Skin epidermis (tissue), 12 donors: ENCODE measurements around the gene ANO2.
"Not testable (repeated sequence)": the region's sequence is repeated elsewhere in the genome, so short reads cannot be mapped to it uniquely, and the experiment has no call there.

Experiments
- H3K27ac ChIP-seq, 21 experiments: fragments of 200-600 bp; sonication (generic) in 11 of 21; one replicate each; pipeline ENCODE4 v1.5.0; 2020; ENCODE audit warnings: mild to moderate bottlenecking in 3 of 21, inconsistent platforms in 2 of 21, moderate library complexity in 2 of 21
- H3K4me3 ChIP-seq, 7 experiments: fragments of 200-600 bp; sonication (generic) in 2 of 7; one replicate each; pipeline ENCODE4 v1.5.0; 2020; ENCODE audit warnings: inconsistent platforms in 2 of 7, mild to moderate bottlenecking in 2 of 7, moderate library complexity in 1 of 7

The ANO2 gene

DNA sequence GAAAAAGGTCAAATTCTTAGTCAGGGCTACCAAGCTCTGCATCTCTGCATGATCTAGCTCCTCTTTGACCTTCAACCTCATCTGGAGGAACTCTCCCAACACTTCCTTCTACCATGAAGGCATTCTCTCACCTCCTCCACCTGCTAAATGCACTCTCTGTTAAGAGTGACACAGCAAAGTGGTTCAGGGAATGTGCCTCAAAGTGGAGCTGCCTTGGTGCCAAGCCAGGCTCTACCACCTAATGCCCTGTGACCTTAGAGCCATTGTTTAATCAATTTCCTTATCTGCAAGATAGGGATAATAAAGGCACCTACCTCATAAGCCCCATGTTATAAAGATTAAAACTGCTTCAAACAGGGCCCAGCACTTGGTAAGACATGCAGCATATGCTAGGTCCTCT, 236.7 kb downstream of the ANO2 start:
- no peak overlapping the region for H3K4me3 ChIP-seq
- no peak overlapping the region for H3K27ac ChIP-seq

DNA sequence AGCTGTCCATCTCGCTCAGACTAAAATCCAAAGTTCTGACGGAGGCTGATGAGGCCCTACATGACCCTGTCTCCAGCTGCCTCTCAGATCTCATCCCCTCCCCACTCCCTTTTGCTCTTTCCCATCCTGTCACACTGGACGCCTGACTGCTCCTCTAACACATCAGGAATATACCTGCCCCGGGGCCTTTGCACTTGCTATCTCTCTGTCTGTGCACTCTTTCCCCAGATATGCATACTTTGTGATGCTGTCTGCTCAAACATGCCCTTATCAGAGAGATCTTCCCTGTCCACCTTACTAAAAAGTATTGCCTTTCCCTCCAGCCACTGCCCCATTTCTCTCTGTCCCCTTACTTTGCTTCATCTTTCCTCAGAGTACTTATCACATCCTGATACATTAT, 238.8 kb downstream of the ANO2 start:
- Histone ChIP-seq H3K4me3 (no peak overlapping the region), H3K27ac (no peak overlapping the region)

DNA sequence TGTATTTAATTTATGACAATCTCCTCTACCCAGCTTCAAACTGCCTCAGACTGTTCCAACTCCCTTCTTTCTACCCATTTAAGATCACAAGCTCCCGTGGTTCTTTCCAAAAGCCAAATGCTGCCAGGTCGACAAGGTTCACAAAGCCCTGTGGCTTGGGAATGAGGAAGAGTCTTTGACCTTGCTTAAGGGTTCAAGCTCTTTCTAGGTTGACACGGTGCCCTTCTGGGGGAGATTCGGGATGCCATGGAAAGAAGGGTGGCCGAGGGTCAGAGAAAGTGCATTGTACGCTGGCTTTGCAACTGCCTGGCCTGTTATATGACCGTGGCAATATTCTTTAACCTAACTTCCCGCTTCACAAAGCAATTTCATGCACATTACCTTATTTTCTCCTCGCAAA, 239.3 kb downstream of the ANO2 start:
- no peak overlapping the region for H3K27ac ChIP-seq
- no peak overlapping the region for H3K4me3 ChIP-seq

DNA sequence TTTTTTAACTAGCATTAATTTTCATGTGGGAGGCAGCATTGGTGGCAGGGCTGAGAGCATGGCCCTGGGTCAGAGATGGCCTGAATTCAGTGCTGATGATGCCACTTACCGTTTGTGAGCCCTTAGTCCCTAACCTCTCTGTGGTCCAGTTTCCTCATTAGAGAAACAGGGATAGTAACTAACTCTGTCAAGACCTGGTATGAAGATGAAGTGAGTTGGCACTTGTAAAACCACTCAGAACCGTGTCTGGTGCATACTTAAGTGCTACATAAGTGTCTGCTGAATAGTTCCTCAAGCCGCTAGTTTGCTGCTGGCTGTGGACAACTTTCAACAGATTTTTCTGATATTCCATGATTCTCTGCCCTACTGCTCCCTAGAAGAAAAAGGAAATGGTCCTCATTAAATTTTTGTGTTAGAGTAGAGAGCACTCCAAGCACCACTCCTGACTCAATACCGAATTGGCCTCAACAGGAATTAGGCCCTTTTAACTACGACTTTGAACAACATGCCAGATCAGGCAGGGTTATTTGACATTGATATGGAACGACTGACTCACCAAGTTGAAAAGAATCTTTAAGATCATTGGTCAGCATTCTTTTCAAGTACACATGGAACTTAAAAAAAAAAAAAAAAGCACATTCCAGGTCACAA, 250.2 kb downstream of the ANO2 start:
- no peak overlapping the region for H3K27ac ChIP-seq
- no peak overlapping the region for H3K4me3 ChIP-seq

DNA sequence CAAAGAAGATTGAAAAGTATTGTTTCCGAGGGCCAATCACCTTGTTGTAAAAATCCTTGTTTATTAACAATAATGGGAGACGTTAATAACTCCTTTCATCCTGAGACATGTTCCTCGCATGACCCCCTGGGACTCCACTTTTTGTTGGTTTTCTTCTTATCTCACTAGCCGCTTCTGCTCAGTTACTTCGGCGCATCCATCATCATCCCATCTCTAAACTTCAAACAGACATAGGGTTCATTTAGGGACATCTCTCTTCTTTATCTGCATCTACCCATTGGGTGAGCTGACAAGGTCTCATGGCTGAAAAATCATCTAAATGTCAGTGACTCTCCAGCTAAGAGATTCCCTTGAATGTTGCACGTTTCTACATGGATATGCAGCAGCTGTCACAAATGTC, 252.2 kb downstream of the ANO2 start:
- no peak overlapping the region for H3K27ac ChIP-seq

DNA sequence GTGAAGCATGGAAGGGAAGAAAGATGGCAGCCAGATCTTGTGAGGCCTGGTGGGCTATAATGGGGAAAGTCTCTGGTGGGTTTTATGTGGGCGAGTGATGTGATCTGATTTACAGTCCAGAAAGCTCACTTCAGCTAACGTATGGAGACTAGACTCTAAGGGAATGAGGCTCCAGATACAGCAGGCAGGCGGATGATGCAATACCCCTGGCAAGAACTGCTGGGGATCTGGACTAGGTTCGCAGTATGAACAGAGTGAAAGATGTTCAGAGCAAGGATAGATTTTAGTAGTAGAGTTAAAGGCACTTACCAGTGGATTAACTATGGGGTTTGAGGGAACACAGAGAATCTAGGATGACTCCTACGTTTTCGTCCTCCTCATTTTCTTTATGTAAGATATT, 253.1 kb downstream of the ANO2 start:
- Histone ChIP-seq H3K27ac (no peak overlapping the region), H3K4me3 (no peak overlapping the region)

More for the DNA sequence above, 252.2 kb downstream of the ANO2 start:
- H3K4me3 ChIP-seq: no peak overlapping the region

DNA sequence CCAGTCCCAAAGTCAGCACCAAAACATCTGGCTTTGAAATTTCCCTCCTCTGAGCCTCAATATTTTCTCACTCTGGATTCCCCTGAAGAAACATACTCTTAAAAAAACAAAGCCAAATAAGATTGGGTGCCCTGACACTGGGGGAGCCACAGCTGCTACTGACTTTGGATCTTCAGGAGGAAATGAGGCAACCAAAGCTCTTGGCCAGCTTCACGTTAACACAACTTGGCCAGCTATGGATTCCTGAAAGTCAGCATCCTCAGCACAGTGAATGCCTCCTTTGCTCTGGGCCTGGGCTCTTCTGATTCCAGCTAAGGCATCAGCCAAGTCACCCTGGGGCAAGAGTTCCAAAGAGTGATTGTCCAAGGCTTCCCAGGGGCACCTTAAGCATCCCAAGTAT, 254.8 kb downstream of the ANO2 start:
- no peak overlapping the region for H3K4me3 ChIP-seq
- H3K27ac ChIP-seq: no peak overlapping the region

DNA sequence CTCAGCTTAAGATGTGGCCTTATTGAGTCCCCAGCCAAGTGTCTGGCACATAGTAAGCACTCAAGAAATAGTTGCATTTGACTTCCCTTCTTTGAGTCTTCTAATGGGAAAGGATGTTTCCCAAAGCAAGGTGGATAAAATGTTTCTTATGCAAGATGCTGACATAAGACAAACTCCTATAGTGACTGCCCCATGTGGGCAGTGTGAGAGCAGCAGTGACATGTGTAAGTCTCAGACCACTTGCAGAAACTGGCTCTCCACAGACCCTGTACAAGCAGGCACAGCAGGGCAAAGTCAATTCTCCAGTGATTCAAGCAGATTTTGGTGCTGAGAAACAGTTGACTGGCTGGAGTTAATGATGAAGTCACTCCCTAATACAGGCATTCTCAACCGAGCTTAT, 255.3 kb downstream of the ANO2 start:
- Histone ChIP-seq H3K27ac (no peak overlapping the region), H3K4me3 (no peak overlapping the region)

DNA sequence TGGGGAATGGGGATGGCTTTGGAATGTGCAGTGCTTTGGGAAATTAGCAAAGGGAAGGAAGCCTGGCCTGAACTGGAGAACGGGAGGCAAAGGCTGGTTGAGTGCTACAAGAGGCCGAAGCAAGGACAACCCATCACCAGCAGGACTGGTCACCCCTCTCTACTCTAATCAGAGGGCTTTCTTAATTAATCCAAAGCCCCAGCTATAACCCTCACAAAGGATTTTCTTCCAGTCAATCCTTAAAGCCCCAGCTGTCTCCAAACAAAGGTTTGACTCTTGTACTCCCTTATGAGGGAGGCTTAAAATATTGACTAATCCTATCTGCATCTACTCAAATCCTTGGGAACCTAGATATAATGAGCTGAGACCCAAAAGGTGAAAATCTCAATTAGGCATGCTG, 256.8 kb downstream of the ANO2 start:
- Histone ChIP-seq H3K4me3 (no peak overlapping the region), H3K27ac (no peak overlapping the region)

DNA sequence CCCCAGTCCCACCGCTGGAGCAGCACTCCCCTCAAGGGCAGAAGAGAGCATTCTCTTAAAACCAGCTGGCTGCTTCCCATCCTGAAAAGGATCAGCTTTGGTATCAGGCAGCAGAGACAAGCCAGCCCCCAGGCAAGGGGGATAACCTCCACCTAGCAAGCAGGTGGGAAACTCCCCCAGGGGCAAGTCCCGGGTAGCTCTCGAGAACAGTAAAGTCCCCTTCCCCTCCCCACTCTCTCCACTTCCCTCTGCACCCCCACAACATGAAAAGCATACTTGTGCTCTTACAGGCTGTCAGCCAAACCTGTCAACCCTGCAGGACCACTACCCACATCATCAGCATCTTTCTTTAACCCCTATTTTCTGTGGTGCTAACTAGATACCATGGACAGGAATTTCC, 259.1 kb downstream of the ANO2 start:
- Histone ChIP-seq H3K27ac (no peak overlapping the region), H3K4me3 (no peak overlapping the region)

DNA sequence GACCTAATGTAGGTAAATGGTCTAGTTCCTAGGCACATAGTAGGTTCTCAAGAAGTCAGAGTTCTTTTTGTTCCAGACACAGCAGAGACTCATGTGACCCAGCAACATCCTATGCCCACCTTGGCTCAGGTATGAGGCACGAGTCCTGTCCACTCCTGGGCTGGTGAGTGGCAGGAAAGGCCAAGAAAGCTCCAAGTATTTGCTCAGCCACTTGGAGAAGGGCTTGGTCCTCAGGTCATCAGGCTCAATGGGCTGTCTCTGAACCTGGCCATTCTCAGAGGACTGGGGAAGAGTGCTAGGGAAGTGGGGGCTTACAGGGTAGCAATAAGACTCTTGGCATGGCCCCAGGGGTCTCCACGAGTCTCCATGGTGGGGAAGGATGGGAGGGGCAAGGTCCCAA, 260.1 kb downstream of the ANO2 start:
- Histone ChIP-seq H3K27ac (no peak overlapping the region), H3K4me3 (no peak overlapping the region)

DNA sequence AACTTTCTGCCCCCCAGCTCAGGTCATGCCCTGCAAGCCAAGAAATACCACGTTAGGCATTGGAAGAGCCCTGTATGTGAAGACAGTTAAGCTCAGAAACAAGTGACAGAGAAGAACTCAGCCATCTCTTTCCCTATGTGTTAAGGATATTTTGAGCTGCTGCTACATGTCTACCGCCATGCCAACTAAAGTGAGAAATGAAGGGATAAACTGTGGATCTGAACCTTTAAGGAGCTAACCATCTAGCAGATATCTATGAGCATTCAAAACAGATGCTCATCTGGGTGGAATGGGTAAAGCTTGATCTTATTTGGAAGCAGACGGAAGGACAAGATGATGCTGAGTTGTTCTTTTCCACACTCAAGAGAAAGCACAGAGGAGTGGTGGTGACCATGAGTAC, 262.5 kb downstream of the ANO2 start:
- Histone ChIP-seq H3K4me3 (no peak overlapping the region), H3K27ac (no peak overlapping the region)

DNA sequence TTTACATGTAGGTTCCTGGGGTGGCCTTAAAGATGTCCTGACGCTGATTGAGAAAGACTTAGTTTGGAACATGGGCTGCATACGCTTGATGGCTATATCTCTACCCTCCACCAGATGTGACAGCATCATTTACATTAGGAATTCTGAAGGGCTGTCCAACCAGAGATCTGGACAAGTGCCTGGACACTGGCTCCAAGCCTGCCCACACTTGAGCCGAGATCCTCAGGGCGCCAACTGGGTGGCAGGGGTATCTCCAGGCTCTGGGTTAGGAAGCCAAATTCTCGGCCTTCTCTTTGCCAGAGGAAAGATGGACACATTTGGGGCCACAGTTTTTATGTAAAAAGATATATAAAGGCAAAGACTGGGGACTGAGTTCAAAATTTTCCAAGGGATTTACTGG, 266.9 kb downstream of the ANO2 start:
- H3K4me3 ChIP-seq: no peak overlapping the region
- no peak overlapping the region for H3K27ac ChIP-seq

DNA sequence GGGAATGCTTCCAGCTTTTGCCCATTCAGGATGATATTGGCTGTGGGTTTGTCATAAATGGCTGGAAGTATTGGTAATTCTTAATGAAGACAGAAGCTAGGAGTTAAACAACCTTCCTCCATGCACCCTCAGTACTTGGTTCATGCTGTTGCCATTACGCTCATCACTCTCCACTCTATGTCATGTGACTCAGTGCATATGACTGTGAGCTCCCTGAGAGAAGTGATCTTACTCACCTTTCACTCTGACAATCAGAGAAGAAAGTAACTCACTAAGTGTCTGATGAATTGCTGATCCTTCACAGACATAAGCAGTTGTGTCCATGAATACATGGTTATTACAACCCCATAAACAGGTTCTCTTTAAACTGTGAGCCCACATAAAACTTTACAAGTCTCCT, 275.4 kb downstream of the ANO2 start:
- not testable (repeated sequence) for H3K27ac ChIP-seq, H3K4me3 ChIP-seq

DNA sequence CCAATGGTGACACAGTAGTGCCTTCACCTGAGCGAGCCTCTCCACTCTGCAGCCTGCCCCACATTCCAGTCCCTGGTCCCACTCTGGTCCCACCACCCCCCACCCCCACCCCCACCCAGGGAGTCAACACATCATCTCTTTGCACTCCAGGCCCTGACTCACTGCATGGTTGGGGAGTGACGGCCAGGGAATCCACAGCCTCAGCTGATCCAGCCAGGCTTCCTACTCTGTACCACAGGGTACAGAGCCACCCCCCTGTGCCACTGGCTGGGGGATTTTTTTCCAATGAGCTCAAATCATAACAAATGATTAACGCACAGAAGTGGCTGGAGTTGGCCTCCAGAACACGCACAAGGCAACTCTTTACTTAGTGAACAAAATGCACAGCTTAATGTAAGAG, 279.4 kb downstream of the ANO2 start:
- Histone ChIP-seq H3K27ac (no peak overlapping the region), H3K4me3 (no peak overlapping the region)

DNA sequence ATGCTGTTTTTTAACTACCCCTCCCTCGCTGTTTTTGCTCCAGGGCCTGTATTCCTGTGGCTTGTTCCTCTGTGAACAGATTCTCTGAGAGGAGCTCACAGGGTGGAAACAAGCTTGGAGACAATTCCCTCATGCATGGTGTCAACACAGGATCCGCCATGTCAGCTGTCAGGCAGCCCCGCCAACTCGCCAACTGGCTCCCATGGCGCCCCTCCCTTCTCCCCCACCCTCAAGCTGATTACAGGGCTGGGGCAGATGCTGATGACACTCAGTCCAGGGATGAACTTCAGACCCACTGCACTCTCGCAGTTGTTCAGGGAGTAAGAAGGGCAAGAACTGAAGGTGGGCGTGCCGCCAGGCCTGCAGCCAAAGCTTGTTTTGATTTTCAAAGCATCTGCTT, 283.2 kb downstream of the ANO2 start:
- H3K27ac ChIP-seq: no peak overlapping the region
- no peak overlapping the region for H3K4me3 ChIP-seq

DNA sequence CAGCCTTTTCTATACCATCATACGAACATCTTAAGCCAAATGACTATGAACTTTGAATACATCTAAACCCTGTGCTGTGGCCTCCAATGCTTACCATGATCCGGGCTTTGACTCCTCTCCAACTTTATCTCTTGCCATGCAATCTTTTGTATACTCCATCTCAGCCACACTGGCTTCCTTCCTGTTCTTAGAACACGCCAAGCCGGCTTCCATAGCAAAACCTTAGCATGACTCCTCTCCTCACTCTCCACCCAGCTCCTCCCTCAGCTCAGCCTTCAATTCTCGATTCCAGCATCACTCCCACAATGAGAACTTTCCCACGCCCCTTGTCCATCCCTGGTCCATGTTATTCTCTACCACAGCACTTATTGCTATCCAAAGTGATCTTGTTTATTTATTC, 284.8 kb downstream of the ANO2 start:
- no peak overlapping the region for H3K4me3 ChIP-seq
- H3K27ac ChIP-seq: no peak overlapping the region

DNA sequence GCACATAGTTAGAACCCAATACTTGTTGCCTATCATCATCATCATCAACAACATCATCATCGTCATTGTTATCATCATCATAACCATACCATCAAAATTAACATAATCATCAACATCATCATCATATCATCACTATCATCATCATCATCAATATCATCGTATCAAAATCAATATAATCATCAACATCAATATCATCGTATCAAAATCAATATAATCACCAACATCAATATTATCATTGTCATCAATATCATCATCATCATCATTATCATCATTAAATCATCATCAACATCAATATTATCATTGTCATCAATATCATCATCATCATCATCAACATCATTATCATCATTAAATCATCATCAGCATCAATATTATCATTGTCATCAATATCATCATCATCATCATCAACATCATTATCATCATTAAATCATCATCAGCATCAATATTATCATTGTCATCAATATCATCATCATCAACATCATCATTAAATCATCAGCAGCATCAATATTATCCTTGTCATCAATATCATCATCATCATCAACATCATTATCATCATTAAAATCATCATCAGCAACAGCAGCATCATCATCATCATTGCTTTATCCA, 286.6 kb downstream of the ANO2 start:
- not testable (repeated sequence) for H3K4me3 ChIP-seq, H3K27ac ChIP-seq

DNA sequence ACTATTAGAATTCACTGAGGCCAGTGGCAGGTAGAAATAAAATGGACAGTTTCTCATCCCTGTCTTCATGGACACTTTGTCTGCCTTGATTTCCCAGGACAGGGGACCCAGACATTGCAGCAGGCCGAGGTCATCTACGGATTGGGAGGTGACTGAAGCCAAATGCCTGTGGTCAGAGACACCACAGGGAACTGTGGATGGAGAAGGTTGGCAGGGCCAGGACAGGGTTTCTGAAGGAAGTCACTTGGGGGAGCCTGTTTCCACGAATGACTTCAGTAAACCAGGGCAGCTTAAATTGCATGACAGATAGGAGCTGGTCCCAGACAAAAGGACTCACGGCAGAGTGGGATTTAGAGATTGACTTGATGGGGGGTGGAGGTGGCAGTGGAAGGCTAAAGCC, 288.2 kb downstream of the ANO2 start:
- Histone ChIP-seq H3K4me3 (no peak overlapping the region), H3K27ac (no peak overlapping the region)

DNA sequence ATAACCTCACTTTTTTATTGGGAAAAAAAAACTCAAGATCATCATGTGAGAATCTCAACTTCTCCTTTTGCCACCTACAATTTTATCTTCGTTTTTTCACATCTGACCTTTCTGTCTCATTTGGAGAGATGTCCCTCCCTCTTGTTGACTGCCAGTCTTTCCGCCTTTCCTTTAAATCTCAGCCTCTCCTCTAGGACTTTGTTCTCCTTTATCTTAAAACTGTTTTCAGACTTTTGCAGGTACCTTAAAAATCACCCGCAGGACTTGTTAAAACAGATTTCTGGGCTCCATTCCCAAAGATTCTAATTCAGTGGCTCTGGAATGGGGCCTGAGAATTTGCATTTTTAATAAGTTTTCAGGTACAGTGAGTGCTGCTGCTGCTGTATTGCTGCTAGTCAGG, 289.9 kb downstream of the ANO2 start:
- Histone ChIP-seq H3K4me3 (no peak overlapping the region), H3K27ac (no peak overlapping the region)

DNA sequence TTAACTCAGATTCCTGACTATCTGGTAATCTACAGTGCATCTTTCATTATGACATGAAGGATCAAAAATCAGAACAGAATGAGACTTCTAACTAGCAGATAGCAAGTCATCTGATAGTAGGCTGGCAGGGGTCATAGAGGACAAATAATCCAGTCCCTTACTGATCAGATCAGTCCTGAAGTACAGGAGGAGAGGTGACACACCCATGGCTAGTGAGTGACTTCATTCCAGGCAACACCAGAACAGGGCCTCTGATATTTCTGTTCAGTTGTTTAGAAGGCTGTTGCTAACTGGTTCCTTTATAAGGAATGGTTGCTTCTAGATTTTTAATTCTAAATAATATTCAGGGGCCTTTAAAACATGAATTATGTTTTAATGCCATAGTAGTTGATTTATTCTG, 291.0 kb downstream of the ANO2 start:
- no peak overlapping the region for H3K27ac ChIP-seq
- no peak overlapping the region for H3K4me3 ChIP-seq

DNA sequence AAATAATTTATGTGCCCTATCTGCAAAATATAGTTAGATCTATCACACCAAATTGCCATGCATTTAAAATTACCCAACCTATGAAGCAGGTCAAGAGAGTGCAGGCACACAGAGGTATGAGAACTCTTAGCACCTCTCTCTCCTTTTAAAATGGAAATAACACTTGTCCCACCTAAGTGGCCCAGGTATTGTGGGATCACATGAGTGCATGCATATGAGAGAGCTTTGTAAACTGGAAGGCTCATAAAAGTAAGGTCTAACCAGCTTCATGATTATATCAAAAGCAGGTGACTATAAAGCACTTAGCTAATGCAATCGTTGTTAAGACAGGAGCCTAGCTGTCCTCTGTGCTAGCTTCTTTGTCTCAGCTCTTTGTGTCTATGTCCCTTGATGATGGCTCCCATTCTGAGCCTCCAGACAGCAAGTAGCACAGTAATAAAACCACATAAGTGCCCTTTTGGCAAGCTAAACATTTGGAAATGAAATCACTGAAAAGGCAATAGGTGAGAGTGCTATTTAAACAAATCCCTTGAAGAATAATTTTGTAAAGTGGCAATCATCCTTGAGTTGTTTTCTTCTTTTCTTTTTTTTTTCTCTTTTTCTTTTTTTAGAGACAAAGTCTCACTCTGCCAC, 294.1 kb downstream of the ANO2 start:
- no peak overlapping the region for H3K27ac ChIP-seq

More for the DNA sequence above, 294.1 kb downstream of the ANO2 start:
- H3K4me3 ChIP-seq: no peak overlapping the region
